HG03558 (cell line): ENCODE measurements around the gene OR10K1.
"Not testable (repeated sequence)": the region's sequence is repeated elsewhere in the genome, so short reads cannot be mapped to it uniquely, and the experiment has no call there.

Source experiments
- ATAC-seq: cut with Tn5 transposase; IDR thresholded peaks from one replicate; pipeline ENCODE4 v1.9.1; 2021; ENCODE audit warnings: moderate number of reproducible peaks; ENCODE audit not compliant: unreplicated experiment; ENCODE audit errors: extremely low read depth

OR10K1 gene

GRCh38 chr1:158461534-158461933, at the start of gene OR10K1:
Gene OR10K1, plus strand, starts transcription at chr1:158461834. Its CDS starts 3,728 bp downstream, at chr1:158465562.
- ATAC-seq: no peak

GRCh38 chr1:158414651-158415345, 46.8 kb upstream of the OR10K1 start:
- ATAC-seq: no peak

GRCh38 chr1:158417586-158417985, 44.0 kb upstream of the OR10K1 start:
- no peak for ATAC-seq

GRCh38 chr1:158422212-158422611, 39.4 kb upstream of the OR10K1 start:
- ATAC-seq: no peak

- ATAC-seq: no peak
Observed at GRCh38 chr1:158425027-158425426, 36.6 kb upstream of the OR10K1 start.

- no peak for ATAC-seq
Observed at GRCh38 chr1:158426137-158426536, 35.5 kb upstream of the OR10K1 start, which contains the start of gene OR10K2. Gene OR10K2, minus strand, starts transcription at chr1:158426237. Its CDS starts 5,371 bp downstream, at chr1:158420866.

GRCh38 chr1:158430163-158430562, 31.5 kb upstream of the OR10K1 start:
- not testable (repeated sequence) for ATAC-seq

GRCh38 chr1:158434741-158435140, 26.9 kb upstream of the OR10K1 start:
- ATAC-seq: no peak

- no peak for ATAC-seq
Observed at GRCh38 chr1:158445376-158445775, 16.3 kb upstream of the OR10K1 start.

- no peak for ATAC-seq
Observed at GRCh38 chr1:158454537-158454936, 7.1 kb upstream of the OR10K1 start.

- ATAC-seq: no peak
Observed at GRCh38 chr1:158457246-158457645, 4.4 kb upstream of the OR10K1 start.

GRCh38 chr1:158458263-158458662, 3.4 kb upstream of the OR10K1 start:
- no peak for ATAC-seq

GRCh38 chr1:158471920-158472319, 10.3 kb downstream of the OR10K1 start, which contains the start of gene OR10R2:
Gene OR10R2, plus strand, starts transcription at chr1:158472220. Its CDS starts 106 bp downstream, at chr1:158472326.
- no peak for ATAC-seq

GRCh38 chr1:158485455-158485854, 23.8 kb downstream of the OR10K1 start:
- no peak for ATAC-seq

- no peak for ATAC-seq
Observed at GRCh38 chr1:158491316-158491715, 29.7 kb downstream of the OR10K1 start.

- ATAC-seq: no peak
Observed at GRCh38 chr1:158493054-158493453, 31.4 kb downstream of the OR10K1 start.

- no peak for ATAC-seq
Observed at GRCh38 chr1:158494796-158495195, 33.2 kb downstream of the OR10K1 start.

GRCh38 chr1:158496374-158496773, 34.7 kb downstream of the OR10K1 start:
- no peak for ATAC-seq

GRCh38 chr1:158506369-158506987, 44.8 kb downstream of the OR10K1 start:
- ATAC-seq: no peak

GRCh38 chr1:158507511-158507910, 45.9 kb downstream of the OR10K1 start:
- ATAC-seq: no peak

- ATAC-seq: no peak
Observed at GRCh38 chr1:158509471-158510156, 48.0 kb downstream of the OR10K1 start.
